Tibial artery (tissue), 4 donors: ENCODE results near the gene MBOAT7.

Experiments
- DNase-seq, 2 donors: peaks; one replicate each; pipeline ENCODE4 v3.0.0-alpha.2; 2019
- H3K27ac ChIP-seq, 2 donors: fragments of 200-600 bp; sonication (generic) in 1 of 2; 1 replicate in 1 of 2; 2 replicates in 1 of 2; pipeline ENCODE4 v1.5.1; 2018 to 2019; ENCODE audit warnings: mild to moderate bottlenecking in 1 of 2
- H3K27me3 ChIP-seq, 2 donors: fragments of 200-600 bp; sonication (generic) in 1 of 2; one replicate each; pipeline versions ENCODE4 v1.5.1 to v1.6.0; 2016 to 2019
- H3K36me3 ChIP-seq, 3 donors: fragments of 200-600 bp; sonication (generic) in 2 of 3; one replicate each; pipeline ENCODE4 v1.5.1; 2016 to 2019; ENCODE audit warnings: mild to moderate bottlenecking in 2 of 3
- H3K4me1 ChIP-seq, 4 donors: fragments of 200-600 bp; sonication (generic) in 2 of 4; 1 replicate in 3 of 4; 2 replicates in 1 of 4; pipeline ENCODE4 v1.5.1; 2016 to 2019
- H3K4me3 ChIP-seq, 2 donors: fragments of 200-600 bp; sonication (generic) in 1 of 2; 1 replicate in 1 of 2; 2 replicates in 1 of 2; pipeline ENCODE4 v1.5.1; 2018 to 2019; ENCODE audit warnings: mild to moderate bottlenecking in 2 of 2
- H3K9me3 ChIP-seq, 3 donors: fragments of 200-600 bp; sonication (generic) in 1 of 3; one replicate each; pipeline ENCODE4 v1.5.1; 2016 to 2019
- CTCF ChIP-seq, 2 experiments: fragments of 200-600 bp in 1 of 2; fragments of 450-650 bp in 1 of 2; IDR thresholded peaks; one replicate each; pipeline ENCODE4 v1.5.1; 2017 to 2019; ENCODE audit warnings: antibody characterized with exemption in 2 of 2, mild to moderate bottlenecking in 1 of 2, moderate library complexity in 1 of 2
- intact Hi-C: fragments of 100-400 bp; cut with DNase I; formaldehyde crosslinking; loops from one replicate; pipeline ENCODE4 v1.15.0; 2023; ENCODE audit warnings: low total_unique reads

The MBOAT7 gene

GRCh38 chr19:54168174-54168917 lies 21.0 kb downstream of the MBOAT7 start:
- Histone ChIP-seq H3K27ac (no peak overlapping the region), H3K9me3 (no peaks in the 10 kb centered on the region), H3K4me1 (peaks cover 0 to 22% (median 3%) of the 10 kb centered on the region in 4 donors), H3K4me3 (no peak overlapping the region), H3K27me3 (peaks cover 0 to 33% of the 10 kb centered on the region in 2 donors), H3K36me3 (no peaks in the 10 kb centered on the region)
- DNase-seq, result peak; percentile 84 to 93
- intact Hi-C loops, result loop anchor here (5.0 kb wide), 1 partner anchor 64 kb away; no protein-coding TSS in a partner anchor
- TF ChIP-seq CTCF (IDR thresholded peaks at IDR 0.05), result peak; percentile 83 to 84

GRCh38 chr19:54165222-54165621 lies 24.2 kb downstream of the MBOAT7 start:
- Histone ChIP-seq H3K27ac (no peak overlapping the region), H3K4me1 (peaks cover 0 to 33% (median 18%) of the 10 kb centered on the region in 4 donors), H3K4me3 (no peak overlapping the region), H3K27me3 (peaks cover 0 to 33% of the 10 kb centered on the region in 2 donors), H3K9me3 (no peaks in the 10 kb centered on the region), H3K36me3 (no peaks in the 10 kb centered on the region)
- intact Hi-C loops, result loop anchor here (5.0 kb wide), 1 partner anchor 67 kb away; no protein-coding TSS in a partner anchor
- no peak for DNase-seq
- no peak for TF ChIP-seq CTCF (IDR thresholded peaks at IDR 0.05)

GRCh38 chr19:54164369-54165068 lies 24.9 kb downstream of the MBOAT7 start:
- H3K27ac ChIP-seq, result no peak overlapping the region
- no peaks in the 10 kb centered on the region for H3K9me3 ChIP-seq
- DNase-seq, result peak in 1 of 2 donors; percentile 55
- no peak overlapping the region for H3K4me3 ChIP-seq
- no peaks in the 10 kb centered on the region for H3K36me3 ChIP-seq
- peaks cover 0 to 36% (median 20%) of the 10 kb centered on the region in 4 donors for H3K4me1 ChIP-seq
- no peak for TF ChIP-seq CTCF (IDR thresholded peaks at IDR 0.05)
- peaks cover 0 to 33% of the 10 kb centered on the region in 2 donors for H3K27me3 ChIP-seq
- intact Hi-C loops, result loop anchor here (5.0 kb wide), 1 partner anchor 68 kb away; no protein-coding TSS in a partner anchor

- Histone ChIP-seq H3K27ac (no peak overlapping the region), H3K27me3 (peaks cover 0 to 33% of the 10 kb centered on the region in 2 donors), H3K4me1 (peaks cover 0 to 43% (median 28%) of the 10 kb centered on the region in 4 donors), H3K4me3 (no peak overlapping the region), H3K36me3 (peaks cover 0 to 5% (median 4%) of the 10 kb centered on the region in 3 donors), H3K9me3 (no peaks in the 10 kb centered on the region)
- DNase-seq, result no peak
- TF ChIP-seq CTCF (IDR thresholded peaks at IDR 0.05), result no peak
- intact Hi-C loops, result no loop called here
Observed at GRCh38 chr19:54162884-54163283, 26.5 kb downstream of the MBOAT7 start.

- TF ChIP-seq CTCF (IDR thresholded peaks at IDR 0.05), result no peak
- intact Hi-C loops, result no loop called here
- H3K27me3 ChIP-seq, result peaks cover 0 to 33% of the 10 kb centered on the region in 2 donors
- peaks cover 0 to 44% (median 28%) of the 10 kb centered on the region in 4 donors for H3K4me1 ChIP-seq
- peak; percentile 77 to 80 for DNase-seq
- no peak overlapping the region for H3K27ac ChIP-seq
- peak overlapping the region; percentile 12 to 33 for H3K4me3 ChIP-seq
- peaks cover 0 to 10% (median 9%) of the 10 kb centered on the region in 3 donors for H3K36me3 ChIP-seq
- no peaks in the 10 kb centered on the region for H3K9me3 ChIP-seq
Observed at GRCh38 chr19:54162241-54162805, 27.1 kb downstream of the MBOAT7 start.
